ENCODE measurements around the gene IQGAP1. TPM values are rescaled to one million over a fixed set of nuclear protein-coding genes. Genes with fewer than 3 reads are reported as not detected.

Gene IQGAP1
- total and polyA plus RNA-seq, 2 of the 13 experiments (the other 11 are each of a cell fraction or from before 2014, with no cell fraction given) = 29.5 to 37.9 TPM

GRCh38 chr15:90387534-90388461, at the start of gene IQGAP1 (continued):
- TF ChIP-seq ZNF639 (CRISPR knock-in tag; conservative IDR thresholded peaks at IDR 0.05) = no peak; the same call in 1 of the 2 replicates
- TF ChIP-seq ZNF724P (CRISPR knock-in tag; IDR thresholded peaks at IDR 0.05; ENCODE audit: borderline replicate concordance) = no peak
- TF ChIP-seq NFE2L1 (CRISPR knock-in tag; IDR thresholded peaks at IDR 0.05; ENCODE audit: borderline replicate concordance) = no peak
- no peak for TF ChIP-seq ZNF562 (CRISPR knock-in tag; IDR thresholded peaks at IDR 0.05; ENCODE audit: borderline replicate concordance)
- peak; percentile 70 for TF ChIP-seq TAF1 (CRISPR knock-in tag; IDR thresholded peaks at IDR 0.05)
- TF ChIP-seq PHF8 (CRISPR knock-in tag; IDR thresholded peaks at IDR 0.05) = peak; percentile 82
- no peak for TF ChIP-seq MLLT10 (CRISPR knock-in tag; IDR thresholded peaks at IDR 0.05)
- TF ChIP-seq ELF1 (CRISPR knock-in tag; IDR thresholded peaks at IDR 0.05) = peak; percentile 15; the same call in 1 of the 2 replicates
- TF ChIP-seq ZNF761 (CRISPR knock-in tag; conservative IDR thresholded peaks at IDR 0.05) = no peak
- no peak for TF ChIP-seq PRDM10 (CRISPR knock-in tag; IDR thresholded peaks at IDR 0.05; ENCODE audit: low read depth)
- no peak for TF ChIP-seq CEBPZ (IDR thresholded peaks at IDR 0.05; ENCODE audit: low read length)
- TF ChIP-seq RBFOX2 (IDR thresholded peaks at IDR 0.05; ENCODE audit: low read depth, low read length) = peak; percentile 78
- peak; percentile 71 to 78 for TF ChIP-seq POLR2A (IDR thresholded peaks at IDR 0.05; ENCODE audit: insufficient read depth in 1 of 2, low read depth in 2 of 2, low read length in 2 of 2)
- no peak for TF ChIP-seq NFAT5 (CRISPR knock-in tag; IDR thresholded peaks at IDR 0.05)

All from HepG2 (cell line).